Ishikawa (cell line): ENCODE results near the gene ALOX5AP.

Source experiments
- CEBPB ChIP-seq: IDR thresholded peaks from 2 replicates; pipeline ENCODE4 v1.6.1; 2012
- CREB1 ChIP-seq: IDR thresholded peaks from 2 replicates; pipeline ENCODE4 v1.6.1; 2012; ENCODE audit warnings: low read depth
- EGR1 ChIP-seq: IDR thresholded peaks from 2 replicates; pipeline ENCODE4 v1.6.1; 2012
- EP300 ChIP-seq: IDR thresholded peaks from 2 replicates; pipeline ENCODE4 v1.6.1; 2012; ENCODE audit warnings: borderline replicate concordance
- FOXM1 ChIP-seq: IDR thresholded peaks from 2 replicates; pipeline ENCODE4 v1.6.1; 2012; ENCODE audit warnings: low read depth, borderline replicate concordance
- MAX ChIP-seq: IDR thresholded peaks from 2 replicates; pipeline ENCODE4 v1.6.1; 2012
- NFIC ChIP-seq: IDR thresholded peaks from 2 replicates; pipeline ENCODE4 v1.6.1; 2012
- RAD21 ChIP-seq: IDR thresholded peaks from 2 replicates; pipeline ENCODE4 v1.6.1; 2012; ENCODE audit warnings: low read depth
- REST ChIP-seq: IDR thresholded peaks from 2 replicates; pipeline ENCODE4 v1.6.1; 2012; ENCODE audit warnings: low read depth, mild to moderate bottlenecking
- TAF1 ChIP-seq: IDR thresholded peaks from 2 replicates; pipeline ENCODE4 v1.6.1; 2012; ENCODE audit warnings: low read depth, mild to moderate bottlenecking
- TCF12 ChIP-seq: IDR thresholded peaks from 2 replicates; pipeline ENCODE4 v1.6.1; 2012; ENCODE audit warnings: low read depth
- TEAD4 ChIP-seq: IDR thresholded peaks from 2 replicates; pipeline ENCODE4 v1.6.1; 2012
- USF1 ChIP-seq: IDR thresholded peaks from 2 replicates; pipeline ENCODE4 v1.6.1; 2012
- YY1 ChIP-seq: IDR thresholded peaks from 2 replicates; pipeline ENCODE4 v1.6.1; 2012; ENCODE audit warnings: low read depth
- ZBTB7A ChIP-seq: IDR thresholded peaks from 2 replicates; pipeline ENCODE4 v1.6.1; 2012; ENCODE audit warnings: low read depth

The ALOX5AP gene

GRCh38 chr13:30731361-30732045, 3.8 kb upstream of the ALOX5AP start:
- no peak for TF ChIP-seq USF1
- no peak for TF ChIP-seq MAX
- TF ChIP-seq NFIC = no peak
- no peak for TF ChIP-seq RAD21
- no peak for TF ChIP-seq YY1
- no peak for TF ChIP-seq TAF1
- no peak for TF ChIP-seq CREB1
- no peak for TF ChIP-seq FOXM1
- TF ChIP-seq ZBTB7A = no peak
- TF ChIP-seq TCF12 = no peak
- TF ChIP-seq TEAD4 = no peak
- no peak for TF ChIP-seq EP300
- TF ChIP-seq EGR1 = no peak
- no peak for TF ChIP-seq REST
- no peak for TF ChIP-seq CEBPB

- no peak for TF ChIP-seq USF1
- no peak for TF ChIP-seq CREB1
- no peak for TF ChIP-seq ZBTB7A
- no peak for TF ChIP-seq EP300
- TF ChIP-seq REST = no peak
- no peak for TF ChIP-seq YY1
- no peak for TF ChIP-seq FOXM1
- TF ChIP-seq CEBPB = no peak
- no peak for TF ChIP-seq MAX
- TF ChIP-seq TEAD4 = no peak
- no peak for TF ChIP-seq NFIC
- no peak for TF ChIP-seq TCF12
- no peak for TF ChIP-seq RAD21
- TF ChIP-seq TAF1 = no peak
- TF ChIP-seq EGR1 = no peak
Measured at GRCh38 chr13:30732046-30732390, 3.3 kb upstream of the ALOX5AP start.

GRCh38 chr13:30734439-30734838, 904 bp upstream of the ALOX5AP start:
- TF ChIP-seq CREB1 = no peak
- no peak for TF ChIP-seq TAF1
- TF ChIP-seq MAX = no peak
- TF ChIP-seq CEBPB = no peak
- TF ChIP-seq RAD21 = no peak
- no peak for TF ChIP-seq TEAD4
- no peak for TF ChIP-seq EP300
- TF ChIP-seq ZBTB7A = no peak
- TF ChIP-seq YY1 = no peak
- TF ChIP-seq EGR1 = no peak
- TF ChIP-seq REST = no peak
- TF ChIP-seq USF1 = no peak
- no peak for TF ChIP-seq FOXM1
- TF ChIP-seq TCF12 = no peak
- TF ChIP-seq NFIC = no peak
